Mammary epithelial cell (primary cell): ENCODE data around the gene PDE1C.

ENCODE experiments used
- EZH2 ChIP-seq: IDR thresholded peaks from 2 replicates; pipeline ENCODE4 v1.6.1; 2012; ENCODE audit warnings: low read length, inconsistent platforms, borderline replicate concordance
- TF ChIP-seq, protein P1 (sequence below), 2 donors: IDR thresholded peaks in 1 of 2; conservative IDR thresholded peaks in 1 of 2; 2 replicates each; pipeline ENCODE4 v1.5.1; 2011 to 2012; ENCODE audit warnings: inconsistent platforms in 2 of 2, low read length in 2 of 2, mild to moderate bottlenecking in 2 of 2, control low read depth in 1 of 2, low read depth in 1 of 2; ENCODE audit not compliant: insufficient read depth in 1 of 2; ENCODE audit errors: extremely low read depth in 1 of 2

DNA sequence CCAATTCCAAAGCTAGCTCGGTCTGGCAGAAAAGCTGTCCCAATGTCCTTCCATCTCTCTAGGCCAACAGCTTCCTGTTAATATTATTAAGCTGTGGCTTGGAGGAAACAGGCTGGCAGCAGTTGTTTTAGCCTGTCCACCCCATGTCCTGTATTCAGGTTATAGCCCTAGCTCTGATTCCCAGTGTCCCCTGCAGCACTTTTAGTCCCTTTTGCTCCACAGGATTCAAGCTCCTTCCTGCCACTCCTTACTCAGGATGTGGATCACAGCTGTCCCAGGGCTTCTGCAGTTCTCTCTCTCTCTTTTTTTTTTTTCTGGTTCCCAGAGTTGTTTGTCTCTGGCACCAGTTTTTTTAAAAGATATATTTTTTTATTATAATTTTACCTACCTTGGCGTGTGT is 298.0 kb downstream of the PDE1C start:
- TF ChIP-seq, protein P1, sequence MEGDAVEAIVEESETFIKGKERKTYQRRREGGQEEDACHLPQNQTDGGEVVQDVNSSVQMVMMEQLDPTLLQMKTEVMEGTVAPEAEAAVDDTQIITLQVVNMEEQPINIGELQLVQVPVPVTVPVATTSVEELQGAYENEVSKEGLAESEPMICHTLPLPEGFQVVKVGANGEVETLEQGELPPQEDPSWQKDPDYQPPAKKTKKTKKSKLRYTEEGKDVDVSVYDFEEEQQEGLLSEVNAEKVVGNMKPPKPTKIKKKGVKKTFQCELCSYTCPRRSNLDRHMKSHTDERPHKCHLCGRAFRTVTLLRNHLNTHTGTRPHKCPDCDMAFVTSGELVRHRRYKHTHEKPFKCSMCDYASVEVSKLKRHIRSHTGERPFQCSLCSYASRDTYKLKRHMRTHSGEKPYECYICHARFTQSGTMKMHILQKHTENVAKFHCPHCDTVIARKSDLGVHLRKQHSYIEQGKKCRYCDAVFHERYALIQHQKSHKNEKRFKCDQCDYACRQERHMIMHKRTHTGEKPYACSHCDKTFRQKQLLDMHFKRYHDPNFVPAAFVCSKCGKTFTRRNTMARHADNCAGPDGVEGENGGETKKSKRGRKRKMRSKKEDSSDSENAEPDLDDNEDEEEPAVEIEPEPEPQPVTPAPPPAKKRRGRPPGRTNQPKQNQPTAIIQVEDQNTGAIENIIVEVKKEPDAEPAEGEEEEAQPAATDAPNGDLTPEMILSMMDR (conservative IDR thresholded peaks at IDR 0.05 in 1 of 2, IDR thresholded peaks at IDR 0.05 in 1 of 2; ENCODE audit: extremely low read depth in 1 of 2, insufficient read depth in 1 of 2, low read depth in 1 of 2, low read length in 2 of 2): no peak
- no peak for TF ChIP-seq EZH2
